K562 (cell line): ENCODE results near the gene SLC40A1.

Experiments
- BRF2 ChIP-seq: IDR thresholded peaks from 3 replicates; pipeline ENCODE4 v1.6.1; 2011; ENCODE audit warnings: borderline replicate concordance, mild to moderate bottlenecking; ENCODE audit not compliant: insufficient read length, insufficient read depth
- DDX20 ChIP-seq: fragments of 450-650 bp; IDR thresholded peaks from 2 replicates; pipeline ENCODE4 v1.6.1; 2016; ENCODE audit warnings: missing genetic modification characterization, low read depth, mild to moderate bottlenecking, missing compliant biosample characterization, moderate library complexity
- EZH2 ChIP-seq: IDR thresholded peaks from 2 replicates; pipeline ENCODE4 v1.6.1; 2012; ENCODE audit warnings: low read depth, mild to moderate bottlenecking, inconsistent platforms, low read length, borderline replicate concordance
- HNRNPUL1 ChIP-seq: fragments of 200-400 bp; formaldehyde crosslinking; IDR thresholded peaks from 2 replicates; pipeline ENCODE4 v1.6.1; 2017; ENCODE audit warnings: low read length
- PURB ChIP-seq: sonication (generic); formaldehyde crosslinking; IDR thresholded peaks from 2 replicates; pipeline ENCODE4 v1.9.0; 2021; ENCODE audit warnings: low read depth, mild to moderate bottlenecking, missing genetic modification reagents

- TF ChIP-seq BRF2 (no peak), DDX20 (tag) (no peak), HNRNPUL1 (no peak), EZH2 (no peak), PURB (CRISPR knock-in tag) (no peak)
Observed at GRCh38 chr2:189609853-189610252, 29.3 kb upstream of the SLC40A1 start.
